Mesendoderm (in vitro differentiated cells): ENCODE measurements around the gene MTG2.

ENCODE experiments used
- DNase-seq: peaks from one replicate; pipeline ENCODE4 v3.0.0; 2013
- H2AK5ac ChIP-seq: 2 replicates; pipeline ENCODE4 v1.6.1; 2013; ENCODE audit warnings: low read length, inconsistent platforms
- H2BK120ac ChIP-seq: 2 replicates; pipeline ENCODE4 v1.6.1; 2013; ENCODE audit warnings: low read depth, mild to moderate bottlenecking, low read length, moderate library complexity, mixed read lengths
- H2BK15ac ChIP-seq: replicated peaks from 2 replicates; pipeline ENCODE4 v1.6.1; 2013; ENCODE audit warnings: low read depth, mild to moderate bottlenecking, moderate library complexity
- H2BK5ac ChIP-seq: 2 replicates; pipeline ENCODE4 v1.6.1; 2013; ENCODE audit warnings: low read length, inconsistent platforms
- H3K18ac ChIP-seq: 2 replicates; pipeline ENCODE4 v1.6.1; 2013; ENCODE audit warnings: mild to moderate bottlenecking, low read length, mixed read lengths
- H3K23ac ChIP-seq: one replicate; pipeline ENCODE4 v1.6.1; 2013; ENCODE audit warnings: low read length
- H3K27ac ChIP-seq: 2 replicates; pipeline ENCODE4 v1.5.1; 2013; ENCODE audit warnings: low read depth, mild to moderate bottlenecking, inconsistent platforms, low read length, moderate library complexity
- H3K27me3 ChIP-seq: 2 replicates; pipeline ENCODE4 v1.6.1; 2013; ENCODE audit warnings: low read length, control low read depth, mild to moderate bottlenecking, inconsistent platforms; ENCODE audit not compliant: insufficient read depth, poor library complexity
- H3K36me3 ChIP-seq: 2 replicates; pipeline ENCODE4 v1.6.1; 2013; ENCODE audit warnings: low read length, inconsistent platforms; ENCODE audit not compliant: control insufficient read depth, insufficient read depth
- H3K4ac ChIP-seq: one replicate; pipeline ENCODE4 v1.6.1; 2013; ENCODE audit warnings: low read depth, mild to moderate bottlenecking, low read length, moderate library complexity
- H3K4me1 ChIP-seq: 2 replicates; pipeline ENCODE4 v1.6.1; 2013; ENCODE audit warnings: low read depth, low read length, inconsistent platforms; ENCODE audit not compliant: control insufficient read depth
- H3K4me2 ChIP-seq: 2 replicates; pipeline ENCODE4 v1.6.1; 2013; ENCODE audit warnings: low read length
- H3K4me3 ChIP-seq: 2 replicates; pipeline ENCODE4 v1.5.1; 2013; ENCODE audit warnings: mild to moderate bottlenecking, low read length
- H3K56ac ChIP-seq: one replicate; pipeline ENCODE4 v1.6.1; 2013; ENCODE audit warnings: low read length
- H3K79me1 ChIP-seq: 2 replicates; pipeline ENCODE4 v1.6.1; 2013; ENCODE audit warnings: low read length, inconsistent platforms
- H3K79me2 ChIP-seq: 2 replicates; pipeline ENCODE4 v1.6.1; 2013; ENCODE audit warnings: mild to moderate bottlenecking, low read length; ENCODE audit not compliant: control insufficient read depth, insufficient read depth
- H3K9ac ChIP-seq: 2 replicates; pipeline ENCODE4 v1.6.1; 2013; ENCODE audit warnings: low read length, inconsistent platforms
- H4K5ac ChIP-seq: one replicate; pipeline ENCODE4 v1.6.1; 2013; ENCODE audit warnings: low read length
- H4K8ac ChIP-seq: one replicate; pipeline ENCODE4 v1.6.1; 2013; ENCODE audit warnings: low read depth, mild to moderate bottlenecking, control low read depth, low read length, moderate library complexity
- WGBS: extraction: QIAGEN DNeasy Blood & Tissue Kit; methylation state at CpG from one replicate; pipeline ENCODE4 v1.1.7; 2013; ENCODE audit warnings: low lambda C conversion rate, missing lambda C conversion rate; ENCODE audit not compliant: insufficient coverage; ENCODE audit errors: extremely low coverage; 5-methylcytosine and 5-hydroxymethylcytosine counted together

The MTG2 gene

GRCh38 chr20:62203378-62204030 lies 20.7 kb downstream of the MTG2 start:
- Histone ChIP-seq H4K5ac (no peak overlapping the region), H4K8ac (no peak overlapping the region), H3K23ac (no peak overlapping the region), H3K27me3 (no peaks in the 10 kb centered on the region), H3K18ac (no peak overlapping the region), H3K4me2 (no peak overlapping the region), H3K36me3 (peaks cover 2% of the 10 kb centered on the region), H2BK5ac (no peak overlapping the region), H3K79me2 (no peaks in the 10 kb centered on the region), H3K4me3 (no peak overlapping the region), H3K56ac (no peak overlapping the region), H3K79me1 (no peaks in the 10 kb centered on the region), H2BK15ac (no peak overlapping the region), H2AK5ac (no peak overlapping the region), H3K9ac (no peak overlapping the region), H3K27ac (no peak overlapping the region), H3K4ac (no peak overlapping the region), H2BK120ac (no peak overlapping the region), H3K4me1 (no peaks in the 10 kb centered on the region)
- WGBS = no CpG with 5 or more reads among the region's 22 CpGs
- no peak for DNase-seq

GRCh38 chr20:62205618-62206387 lies 23.0 kb downstream of the MTG2 start:
- Histone ChIP-seq H3K4me3 (no peak overlapping the region), H3K4ac (no peak overlapping the region), H3K27me3 (no peaks in the 10 kb centered on the region), H3K4me2 (no peak overlapping the region), H2BK15ac (no peak overlapping the region), H3K79me2 (no peaks in the 10 kb centered on the region), H3K9ac (no peak overlapping the region), H4K8ac (no peak overlapping the region), H3K36me3 (no peaks in the 10 kb centered on the region), H3K27ac (no peak overlapping the region), H3K79me1 (no peaks in the 10 kb centered on the region), H2BK120ac (no peak overlapping the region), H3K23ac (no peak overlapping the region), H3K56ac (no peak overlapping the region), H2BK5ac (no peak overlapping the region), H3K18ac (no peak overlapping the region), H2AK5ac (no peak overlapping the region), H4K5ac (no peak overlapping the region), H3K4me1 (no peaks in the 10 kb centered on the region)
- no peak for DNase-seq
- no CpG with 5 or more reads among the region's 38 CpGs for WGBS

- no peaks in the 10 kb centered on the region for H3K79me1 ChIP-seq
- no peak for DNase-seq
- no peak overlapping the region for H2BK5ac ChIP-seq
- no peak overlapping the region for H3K4me2 ChIP-seq
- no peaks in the 10 kb centered on the region for H3K4me1 ChIP-seq
- no peak overlapping the region for H3K23ac ChIP-seq
- H3K36me3 ChIP-seq = no peaks in the 10 kb centered on the region
- no peak overlapping the region for H2BK120ac ChIP-seq
- no peaks in the 10 kb centered on the region for H3K27me3 ChIP-seq
- no peaks in the 10 kb centered on the region for H3K79me2 ChIP-seq
- no peak overlapping the region for H3K4me3 ChIP-seq
- H4K5ac ChIP-seq = no peak overlapping the region
- no peak overlapping the region for H3K4ac ChIP-seq
- no peak overlapping the region for H3K56ac ChIP-seq
- H4K8ac ChIP-seq = no peak overlapping the region
- H2BK15ac ChIP-seq = no peak overlapping the region
- H3K9ac ChIP-seq = no peak overlapping the region
- no CpG with 5 or more reads among the region's 17 CpGs for WGBS
- H3K18ac ChIP-seq = no peak overlapping the region
- H3K27ac ChIP-seq = no peak overlapping the region
- H2AK5ac ChIP-seq = no peak overlapping the region
These were observed 23.6 kb downstream of the MTG2 start for GRCh38 chr20:62206388-62206775.

GRCh38 chr20:62208061-62208794 lies 25.4 kb downstream of the MTG2 start:
- H3K79me1 ChIP-seq = no peaks in the 10 kb centered on the region
- no peak for DNase-seq
- no CpG with 5 or more reads among the region's 19 CpGs for WGBS
- no peak overlapping the region for H3K56ac ChIP-seq
- H3K27ac ChIP-seq = no peak overlapping the region
- no peaks in the 10 kb centered on the region for H3K79me2 ChIP-seq
- no peak overlapping the region for H2BK5ac ChIP-seq
- no peak overlapping the region for H3K9ac ChIP-seq
- no peak overlapping the region for H3K4me3 ChIP-seq
- no peaks in the 10 kb centered on the region for H3K27me3 ChIP-seq
- H2BK120ac ChIP-seq = no peak overlapping the region
- no peak overlapping the region for H4K8ac ChIP-seq
- H3K4me2 ChIP-seq = no peak overlapping the region
- H2AK5ac ChIP-seq = no peak overlapping the region
- H3K36me3 ChIP-seq = no peaks in the 10 kb centered on the region
- no peak overlapping the region for H3K18ac ChIP-seq
- no peak overlapping the region for H2BK15ac ChIP-seq
- no peak overlapping the region for H4K5ac ChIP-seq
- H3K4me1 ChIP-seq = no peaks in the 10 kb centered on the region
- H3K23ac ChIP-seq = no peak overlapping the region
- no peak overlapping the region for H3K4ac ChIP-seq

- no peak overlapping the region for H3K18ac ChIP-seq
- no peak overlapping the region for H3K27ac ChIP-seq
- H2BK120ac ChIP-seq = no peak overlapping the region
- H3K36me3 ChIP-seq = no peaks in the 10 kb centered on the region
- H3K4ac ChIP-seq = no peak overlapping the region
- H2AK5ac ChIP-seq = no peak overlapping the region
- peak; percentile 78 for DNase-seq
- no peaks in the 10 kb centered on the region for H3K79me1 ChIP-seq
- H3K27me3 ChIP-seq = no peaks in the 10 kb centered on the region
- no peak overlapping the region for H4K8ac ChIP-seq
- H2BK15ac ChIP-seq = no peak overlapping the region
- H3K56ac ChIP-seq = no peak overlapping the region
- H3K9ac ChIP-seq = no peak overlapping the region
- no CpG with 5 or more reads among the region's 27 CpGs for WGBS
- no peak overlapping the region for H4K5ac ChIP-seq
- no peak overlapping the region for H3K23ac ChIP-seq
- H3K4me2 ChIP-seq = no peak overlapping the region
- no peaks in the 10 kb centered on the region for H3K79me2 ChIP-seq
- no peaks in the 10 kb centered on the region for H3K4me1 ChIP-seq
- H3K4me3 ChIP-seq = no peak overlapping the region
- H2BK5ac ChIP-seq = no peak overlapping the region
These were observed 26.2 kb downstream of the MTG2 start for GRCh38 chr20:62208795-62209755.
